ENCODE results near the gene SNX9.
A peak's percentile ranks its signal among the peaks of the same experiment; 100 is the strongest.
"Not testable (repeated sequence)": the region's sequence is repeated elsewhere in the genome, so short reads cannot be mapped to it uniquely, and the experiment has no call there.

Gene SNX9

GRCh38 chr6:157823001-157823527, at the start of gene SNX9:
SNX9 (plus strand) TSS chr6:157823246; CDS start chr6:157823435, 189 bp downstream.
- DNase-seq: peak; percentile 73

DNA sequence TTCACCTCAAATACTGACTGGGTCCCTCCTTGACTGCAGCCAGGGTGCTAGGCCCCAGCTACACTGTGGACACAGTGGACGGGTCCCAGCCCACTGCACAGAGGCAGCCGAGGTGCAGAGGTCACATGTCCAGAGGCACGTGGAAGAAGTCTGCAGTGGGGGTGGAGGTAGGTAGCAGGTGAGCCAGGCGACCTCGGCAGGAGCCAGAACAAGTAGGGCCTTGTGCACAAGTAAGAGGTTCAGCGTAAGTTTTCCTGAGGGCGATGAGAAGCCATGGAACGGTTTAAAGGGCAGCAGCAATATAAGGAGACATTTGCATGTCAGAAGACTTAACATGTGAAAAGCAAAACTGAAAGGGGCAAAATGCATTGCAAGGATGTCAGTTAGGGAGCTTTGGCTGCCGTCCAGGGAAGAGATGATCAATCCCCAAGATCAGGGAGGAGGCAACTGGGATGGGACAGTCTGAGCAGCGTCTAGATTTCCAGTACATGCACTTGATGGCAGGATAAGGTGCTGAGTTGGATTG, 49.7 kb upstream of the SNX9 start:
- DNase-seq: no peak

GRCh38 chr6:157774153-157775135, 48.6 kb upstream of the SNX9 start:
- no peak for DNase-seq

DNA sequence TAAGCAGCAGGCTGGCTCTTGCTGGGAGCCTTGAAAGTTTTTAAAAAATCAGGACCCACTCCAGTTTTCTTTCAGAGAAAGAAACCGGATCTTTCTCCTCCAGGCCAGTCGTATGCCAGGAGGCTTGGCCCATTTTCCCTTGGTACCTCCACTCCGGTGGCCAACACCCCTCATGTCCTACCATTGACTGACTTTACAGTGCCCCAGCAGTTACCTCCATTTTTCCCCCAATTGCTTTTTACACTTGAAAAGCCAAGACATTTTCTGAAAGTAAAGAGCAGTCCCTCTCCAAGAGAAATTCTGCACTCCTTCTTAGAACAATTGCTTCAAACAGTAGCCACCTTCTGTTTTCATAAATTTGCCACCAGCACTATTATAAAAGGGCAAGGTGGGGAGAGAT, 47.7 kb upstream of the SNX9 start:
- DNase-seq: no peak

GRCh38 chr6:157777344-157777743, 45.7 kb upstream of the SNX9 start:
- DNase-seq: no peak

GRCh38 chr6:157778719-157779118, 44.3 kb upstream of the SNX9 start:
- DNase-seq: no peak

DNA sequence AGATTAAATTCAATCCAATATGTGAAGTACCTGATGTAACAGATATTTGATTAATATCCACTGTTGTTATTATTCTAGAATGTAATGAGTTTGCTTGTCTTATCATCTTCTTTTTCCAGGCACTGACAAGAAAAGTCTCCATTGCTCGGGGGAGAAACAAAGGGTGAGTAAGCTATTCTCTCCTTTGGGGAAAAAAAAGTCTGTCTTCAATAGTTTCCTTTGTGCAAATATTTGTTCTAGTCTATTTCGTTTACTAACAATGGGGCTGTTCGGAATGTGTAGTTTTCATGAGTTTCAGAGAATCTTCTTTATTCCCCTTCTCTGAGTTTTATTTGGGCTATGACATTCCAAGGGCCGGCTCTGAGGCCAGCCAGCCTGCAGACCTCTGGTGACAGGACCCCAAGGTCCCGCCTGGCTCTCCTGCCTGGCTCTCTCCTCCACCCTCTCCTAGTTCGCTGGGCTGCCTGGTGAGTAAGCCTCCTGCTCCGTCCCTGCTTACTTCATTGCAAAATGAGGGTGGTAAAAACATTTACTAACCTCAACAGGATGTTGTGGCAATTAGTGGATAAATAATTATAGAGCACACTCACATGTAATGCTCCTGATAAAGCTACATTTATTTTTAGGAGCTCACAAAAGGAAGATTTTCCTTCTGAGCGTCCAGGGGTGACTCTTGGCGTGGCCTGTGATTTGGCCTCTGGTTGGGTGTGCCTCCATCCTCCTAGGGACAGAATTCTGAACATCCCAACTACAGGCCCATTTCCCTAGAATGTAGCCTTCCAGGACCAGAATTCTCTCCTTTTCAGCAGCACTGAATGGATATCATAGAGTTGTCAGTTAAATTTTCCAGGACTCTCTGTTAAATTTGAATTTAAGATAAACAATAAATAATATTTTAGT, 43.1 kb upstream of the SNX9 start:
- DNase-seq: no peak

DNA sequence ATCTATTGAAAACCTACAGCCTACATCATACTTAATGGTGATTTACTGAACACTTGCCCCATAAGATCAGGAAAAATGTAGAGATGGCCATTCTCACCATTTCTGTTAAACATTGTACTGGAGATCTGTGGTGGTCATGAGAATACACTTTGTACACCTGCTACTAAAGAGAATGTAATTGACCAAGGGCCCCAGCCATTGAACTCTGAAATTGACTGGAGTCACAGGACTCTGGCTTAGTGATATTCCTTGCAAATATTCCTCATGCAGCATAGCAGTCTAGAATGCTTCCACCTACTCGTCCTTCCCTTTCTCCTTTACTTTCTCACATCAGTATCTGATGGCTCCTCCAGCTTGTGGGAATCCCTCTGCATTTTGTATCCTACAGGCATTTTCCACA, 37.4 kb upstream of the SNX9 start:
- DNase-seq: no peak

DNA sequence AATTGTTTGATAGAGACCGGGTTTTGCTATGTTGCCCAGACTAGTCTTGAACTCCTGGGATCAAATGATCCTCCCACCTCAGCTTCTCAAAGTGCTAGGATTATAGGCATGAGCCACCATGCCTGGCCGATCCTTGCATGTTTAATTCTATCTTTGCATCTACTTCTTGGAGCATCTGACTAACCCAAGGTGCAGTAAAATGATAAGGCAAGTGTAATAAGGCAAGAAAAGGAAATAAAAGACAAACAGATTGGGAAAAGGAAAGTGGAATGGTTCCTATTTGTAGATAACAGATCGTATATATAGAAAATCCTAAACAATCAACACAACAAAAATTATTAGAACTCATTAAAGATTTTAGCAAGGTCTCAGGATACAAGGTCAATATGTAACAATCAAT, 36.8 kb upstream of the SNX9 start:
- DNase-seq: no peak

DNA sequence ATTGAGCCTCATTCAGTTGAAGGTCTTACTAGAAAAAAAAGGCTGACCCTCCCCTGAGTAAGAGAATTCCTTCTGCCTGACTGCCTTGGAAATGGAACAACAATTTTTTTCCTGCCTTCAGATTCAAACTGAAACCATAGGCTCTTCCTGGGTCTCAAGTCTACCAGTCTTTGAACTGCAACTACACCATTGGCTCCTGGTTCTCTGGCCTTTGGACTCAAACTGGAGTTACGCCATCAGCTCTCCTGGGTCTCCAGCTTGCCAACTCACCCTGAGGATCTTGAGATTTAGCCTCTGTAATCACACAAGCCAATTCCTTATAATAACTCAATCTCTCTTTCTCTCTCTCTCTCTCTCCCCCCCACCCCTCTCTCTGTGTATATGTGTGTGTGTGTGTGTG, 36.0 kb upstream of the SNX9 start:
- no peak for DNase-seq

DNA sequence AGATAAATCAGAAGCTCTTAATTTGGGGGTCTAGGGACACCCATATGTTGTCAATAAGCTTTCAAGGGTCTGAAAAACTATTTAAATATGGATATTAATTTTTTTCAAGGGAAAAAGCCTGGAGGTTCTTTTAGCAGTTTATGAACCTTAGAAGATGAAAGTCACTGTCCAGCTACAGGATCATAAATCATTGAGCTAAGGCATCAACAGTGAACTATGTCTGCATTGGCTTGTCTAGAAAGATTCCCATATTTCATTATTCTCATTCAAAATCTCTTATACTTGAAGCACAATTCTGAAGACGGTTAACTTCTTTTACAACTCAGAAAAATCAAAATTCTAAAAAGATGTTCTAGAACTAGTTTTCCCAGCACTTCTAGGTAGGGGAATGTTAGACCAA, 34.9 kb upstream of the SNX9 start:
- no peak for DNase-seq

GRCh38 chr6:157789297-157789696, 33.7 kb upstream of the SNX9 start:
- no peak for DNase-seq

- no peak for DNase-seq
These were observed 33.2 kb upstream of the SNX9 start for GRCh38 chr6:157789861-157790260.

- DNase-seq: no peak
These were observed 32.4 kb upstream of the SNX9 start for GRCh38 chr6:157790548-157791160.

GRCh38 chr6:157791450-157791849, 31.6 kb upstream of the SNX9 start:
- DNase-seq: no peak

- no peak for DNase-seq
These were observed 30.4 kb upstream of the SNX9 start for GRCh38 chr6:157792671-157793070.

GRCh38 chr6:157794012-157794411, 29.0 kb upstream of the SNX9 start:
- not testable (repeated sequence) for DNase-seq

- no peak for DNase-seq
These were observed 27.2 kb upstream of the SNX9 start for GRCh38 chr6:157795841-157796240.

DNA sequence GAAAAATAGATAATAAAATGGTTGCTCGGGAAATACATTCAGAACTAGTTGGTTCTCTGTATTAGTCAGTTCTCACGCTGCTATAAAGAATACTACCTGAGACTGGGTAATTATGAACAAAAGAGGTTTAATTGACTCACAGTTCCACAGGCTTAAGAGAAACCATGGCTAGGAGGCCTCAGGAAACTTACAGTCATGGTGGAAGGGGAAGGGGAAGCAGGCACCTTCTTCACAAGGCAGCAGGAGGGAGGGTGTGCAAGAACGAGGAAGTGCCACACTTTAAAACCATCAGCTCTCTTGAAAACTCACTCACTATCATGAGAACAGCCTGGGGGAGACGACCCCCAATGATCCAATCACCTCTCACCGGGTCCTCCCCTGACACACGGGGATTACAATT, 24.2 kb upstream of the SNX9 start:
- DNase-seq: no peak

- not testable (repeated sequence) for DNase-seq
These were observed 23.5 kb upstream of the SNX9 start for GRCh38 chr6:157799561-157799960.

DNA sequence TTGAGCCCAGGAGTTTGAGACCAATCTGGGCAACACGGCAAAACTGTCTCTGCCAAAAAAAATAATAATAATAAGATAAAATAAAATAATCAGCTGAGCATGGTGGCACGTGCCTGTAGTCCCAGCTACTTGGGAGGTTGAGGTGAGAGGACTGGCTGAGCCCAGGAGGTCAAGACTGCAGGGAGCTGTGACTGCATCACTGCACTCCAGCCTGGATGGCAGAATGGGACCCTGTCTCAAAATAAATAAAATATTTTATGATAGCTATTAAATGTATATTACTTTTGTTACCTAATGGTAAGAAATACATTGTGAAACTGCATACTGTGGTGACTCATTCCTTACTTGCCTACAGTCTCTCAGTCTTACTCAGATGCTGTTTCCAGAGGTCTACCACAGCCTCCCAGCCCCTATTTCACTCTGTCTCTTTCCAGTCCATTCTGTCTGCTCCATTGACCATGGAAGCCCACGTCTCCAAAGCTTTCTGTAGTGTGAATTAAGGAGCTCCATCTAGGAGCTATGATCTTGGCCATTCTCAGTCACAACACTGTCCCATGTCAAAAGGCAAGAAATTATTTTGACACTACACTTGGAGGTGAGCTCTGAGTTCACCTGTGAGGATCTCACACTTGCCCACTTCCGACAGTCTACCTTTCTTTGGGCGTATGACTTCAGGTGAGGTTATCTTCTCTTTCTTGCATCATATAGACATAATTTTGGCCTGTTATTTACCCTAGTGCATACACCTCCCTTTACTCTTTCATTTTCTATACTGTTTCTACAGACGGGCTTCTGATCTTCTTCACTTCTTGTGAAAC, 22.4 kb upstream of the SNX9 start:
- peak; percentile 74 for DNase-seq

Data from fibroblast of upper back skin (primary cell).